ENCODE measurements around the gene MED19.

The MED19 gene

GRCh38 chr11:57675176-57675941 lies 36.7 kb downstream of the MED19 start:
- no peaks in the 10 kb centered on the region for H3K27me3 ChIP-seq (ENCODE audit: insufficient read depth, poor library complexity, severe bottlenecking)
- DNase-seq (ENCODE audit: low read depth in 1 of 2, low spot score in 1 of 2): no peak
- TF ChIP-seq GABPA (IDR thresholded peaks at IDR 0.05; ENCODE audit: low read depth) (no peak), CTCF (IDR thresholded peaks at IDR 0.05; ENCODE audit: insufficient read depth, low read length) (no peak), SPI1 (IDR thresholded peaks at IDR 0.05; ENCODE audit: borderline replicate concordance, low read depth) (no peak), POLR2AphosphoS5 (IDR thresholded peaks at IDR 0.05; ENCODE audit: low read depth) (no peak)
- TF ChIP-seq, protein P1, sequence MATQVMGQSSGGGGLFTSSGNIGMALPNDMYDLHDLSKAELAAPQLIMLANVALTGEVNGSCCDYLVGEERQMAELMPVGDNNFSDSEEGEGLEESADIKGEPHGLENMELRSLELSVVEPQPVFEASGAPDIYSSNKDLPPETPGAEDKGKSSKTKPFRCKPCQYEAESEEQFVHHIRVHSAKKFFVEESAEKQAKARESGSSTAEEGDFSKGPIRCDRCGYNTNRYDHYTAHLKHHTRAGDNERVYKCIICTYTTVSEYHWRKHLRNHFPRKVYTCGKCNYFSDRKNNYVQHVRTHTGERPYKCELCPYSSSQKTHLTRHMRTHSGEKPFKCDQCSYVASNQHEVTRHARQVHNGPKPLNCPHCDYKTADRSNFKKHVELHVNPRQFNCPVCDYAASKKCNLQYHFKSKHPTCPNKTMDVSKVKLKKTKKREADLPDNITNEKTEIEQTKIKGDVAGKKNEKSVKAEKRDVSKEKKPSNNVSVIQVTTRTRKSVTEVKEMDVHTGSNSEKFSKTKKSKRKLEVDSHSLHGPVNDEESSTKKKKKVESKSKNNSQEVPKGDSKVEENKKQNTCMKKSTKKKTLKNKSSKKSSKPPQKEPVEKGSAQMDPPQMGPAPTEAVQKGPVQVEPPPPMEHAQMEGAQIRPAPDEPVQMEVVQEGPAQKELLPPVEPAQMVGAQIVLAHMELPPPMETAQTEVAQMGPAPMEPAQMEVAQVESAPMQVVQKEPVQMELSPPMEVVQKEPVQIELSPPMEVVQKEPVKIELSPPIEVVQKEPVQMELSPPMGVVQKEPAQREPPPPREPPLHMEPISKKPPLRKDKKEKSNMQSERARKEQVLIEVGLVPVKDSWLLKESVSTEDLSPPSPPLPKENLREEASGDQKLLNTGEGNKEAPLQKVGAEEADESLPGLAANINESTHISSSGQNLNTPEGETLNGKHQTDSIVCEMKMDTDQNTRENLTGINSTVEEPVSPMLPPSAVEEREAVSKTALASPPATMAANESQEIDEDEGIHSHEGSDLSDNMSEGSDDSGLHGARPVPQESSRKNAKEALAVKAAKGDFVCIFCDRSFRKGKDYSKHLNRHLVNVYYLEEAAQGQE (IDR thresholded peaks at IDR 0.05; ENCODE audit: insufficient replicate concordance, low read depth): no peak
- no peak overlapping the region for H3K27ac ChIP-seq (replicated peaks)
- no peak overlapping the region for H3K4me3 ChIP-seq (replicated peaks; ENCODE audit: insufficient read depth, low read length)

DNA sequence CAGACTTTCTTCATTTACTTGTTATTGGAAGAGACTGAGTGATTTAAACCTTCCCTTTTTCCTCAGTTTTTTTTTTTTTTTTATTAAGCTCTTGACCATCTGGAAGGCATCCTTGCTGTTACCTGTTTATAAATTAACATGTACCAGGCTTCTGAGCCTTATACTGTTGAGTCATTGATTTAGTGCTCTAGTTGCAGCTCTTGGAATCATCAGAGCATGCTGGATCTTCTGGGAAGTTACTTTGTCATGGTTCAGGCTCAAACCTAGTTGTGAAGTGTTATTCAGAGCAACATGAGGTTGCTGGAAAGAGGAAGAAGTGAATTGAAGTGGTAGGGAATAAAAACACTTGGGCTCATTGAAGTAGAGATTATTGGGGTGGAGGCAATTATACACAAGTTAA lies 37.8 kb downstream of the MED19 start:
- DNase-seq (ENCODE audit: low read depth in 1 of 2, low spot score in 1 of 2): no peak

GRCh38 chr11:57668434-57668782 lies 43.6 kb downstream of the MED19 start:
- peak overlapping the region; percentile 90 for H3K4me3 ChIP-seq (replicated peaks; ENCODE audit: insufficient read depth, low read length)
- peak overlapping the region; percentile 100 for H3K27ac ChIP-seq (replicated peaks)
- H3K27me3 ChIP-seq (ENCODE audit: insufficient read depth, poor library complexity, severe bottlenecking): no peaks in the 10 kb centered on the region
- no peak; the same call in 1 of the 2 replicates for TF ChIP-seq GABPA (IDR thresholded peaks at IDR 0.05; ENCODE audit: low read depth)
- no peak for TF ChIP-seq POLR2AphosphoS5 (IDR thresholded peaks at IDR 0.05; ENCODE audit: low read depth)
- TF ChIP-seq, protein P1 (IDR thresholded peaks at IDR 0.05; ENCODE audit: insufficient replicate concordance, low read depth): no peak
- TF ChIP-seq CTCF (IDR thresholded peaks at IDR 0.05; ENCODE audit: insufficient read depth, low read length): no peak
- no peak for TF ChIP-seq SPI1 (IDR thresholded peaks at IDR 0.05; ENCODE audit: borderline replicate concordance, low read depth)
- DNase-seq (ENCODE audit: low read depth in 1 of 2, low spot score in 1 of 2): peak in 1 of 2 experiments; percentile 40

More for the DNA sequence above, 37.8 kb downstream of the MED19 start:
- TF ChIP-seq CTCF (IDR thresholded peaks at IDR 0.05; ENCODE audit: insufficient read depth, low read length) (no peak), GABPA (IDR thresholded peaks at IDR 0.05; ENCODE audit: low read depth) (no peak), SPI1 (IDR thresholded peaks at IDR 0.05; ENCODE audit: borderline replicate concordance, low read depth) (no peak), POLR2AphosphoS5 (IDR thresholded peaks at IDR 0.05; ENCODE audit: low read depth) (no peak)
- TF ChIP-seq, protein P1 (IDR thresholded peaks at IDR 0.05; ENCODE audit: insufficient replicate concordance, low read depth): no peak
- Histone ChIP-seq H3K4me3 (replicated peaks; ENCODE audit: insufficient read depth, low read length) (no peak overlapping the region), H3K27me3 (ENCODE audit: insufficient read depth, poor library complexity, severe bottlenecking) (no peaks in the 10 kb centered on the region), H3K27ac (replicated peaks) (no peak overlapping the region)

Data from HL-60 (cell line).